Kidney epithelial cell (primary cell): ENCODE data around the gene IFIT1B. TPM values are rescaled to one million over a fixed set of nuclear protein-coding genes. Genes with fewer than 3 reads are reported as not detected.
"Not testable (repeated sequence)": the region's sequence is repeated elsewhere in the genome, so short reads cannot be mapped to it uniquely, and the experiment has no call there.

Experiments
- DNase-seq: peaks from one replicate; pipeline ENCODE4 v3.0.0-alpha.2; 2010; ENCODE audit warnings: low read depth
- H3K27me3 ChIP-seq: 2 replicates; pipeline ENCODE4 v1.6.0; 2011; ENCODE audit warnings: low read length; ENCODE audit not compliant: control insufficient read depth, insufficient read depth
- H3K36me3 ChIP-seq: 2 replicates; pipeline ENCODE4 v1.5.1; 2011; ENCODE audit warnings: low read length; ENCODE audit not compliant: control insufficient read depth, insufficient read depth
- H3K4me3 ChIP-seq: 2 replicates; pipeline ENCODE4 v1.5.1; 2011; ENCODE audit warnings: low read depth, mild to moderate bottlenecking, control low read depth, low read length
- total RNA-seq: library from RNA; depleted of rRNA; stranded (reverse); fragments of >200 nt; gene quantifications from 2 replicates; pipeline ENCODE4 v1.2.3, GENCODE V29; 2015
- TF ChIP-seq, protein P1 (sequence below): IDR thresholded peaks from 2 replicates; pipeline ENCODE4 v1.5.1; 2011; ENCODE audit warnings: mild to moderate bottlenecking, moderate library complexity, low read length, control low read depth, inconsistent platforms; ENCODE audit not compliant: insufficient read depth, poor library complexity, severe bottlenecking

IFIT1B gene
- total RNA-seq, 1 donor from 2014 or later, result not detected

DNA sequence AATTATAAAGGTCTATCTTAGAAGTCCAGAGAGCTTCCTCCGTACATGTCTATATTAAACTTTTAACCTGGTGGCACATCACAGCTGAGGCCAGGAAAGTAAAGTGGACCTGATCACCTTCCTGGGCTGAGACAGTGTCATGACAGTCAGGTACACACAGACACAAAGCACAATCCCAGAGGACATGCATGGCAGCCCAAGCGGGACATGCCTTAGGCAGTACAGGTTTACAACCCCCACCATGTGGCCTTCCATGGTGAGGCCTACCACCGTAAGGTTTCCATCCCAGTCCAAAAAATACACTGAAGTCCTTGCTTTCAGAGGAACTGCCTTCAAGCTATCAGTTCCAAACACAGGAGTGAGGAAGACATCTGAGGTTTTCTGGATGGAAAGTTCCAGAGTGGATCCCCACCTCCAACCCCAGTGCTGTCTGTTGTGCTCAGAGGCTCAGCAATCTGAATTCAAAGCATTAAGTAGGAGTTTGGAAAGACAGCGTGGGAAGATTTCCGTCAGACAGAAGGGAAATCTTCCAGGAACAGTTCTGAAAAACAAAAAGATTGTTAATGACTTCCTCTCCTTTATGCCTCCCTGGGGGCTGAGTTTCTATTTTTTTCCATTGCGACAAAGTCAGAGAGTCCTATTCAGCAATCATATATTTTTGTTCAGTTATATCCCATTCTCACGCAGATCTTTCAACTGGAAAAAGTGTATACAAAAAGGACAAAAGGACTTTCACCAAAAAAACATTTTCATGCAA lies 30.0 kb upstream of the IFIT1B start:
- DNase-seq, result no peak

DNA sequence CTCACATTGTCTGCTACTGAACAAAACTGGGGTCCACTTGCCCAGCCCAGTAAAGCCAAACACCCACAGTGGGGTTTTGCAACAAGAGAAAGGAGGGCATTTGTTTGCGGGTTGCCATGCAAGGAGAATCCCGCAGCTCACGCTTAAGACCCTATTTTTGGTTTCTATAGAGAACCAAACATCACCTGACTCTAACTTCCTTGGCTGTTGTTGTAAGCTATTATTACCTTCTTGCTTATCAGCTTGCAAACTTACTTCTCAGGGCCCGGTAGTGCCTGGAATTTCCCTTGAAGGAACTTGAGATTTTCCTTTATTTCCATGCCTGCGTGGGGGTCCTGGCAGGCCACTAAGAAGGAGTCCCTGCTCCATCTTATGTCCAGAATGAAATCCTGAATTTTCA lies 29.4 kb upstream of the IFIT1B start:
- no peak for DNase-seq
- Histone ChIP-seq H3K4me3 (no peak overlapping the region), H3K27me3 (no peaks in the 10 kb centered on the region), H3K36me3 (no peaks in the 10 kb centered on the region)
- TF ChIP-seq, protein P1, sequence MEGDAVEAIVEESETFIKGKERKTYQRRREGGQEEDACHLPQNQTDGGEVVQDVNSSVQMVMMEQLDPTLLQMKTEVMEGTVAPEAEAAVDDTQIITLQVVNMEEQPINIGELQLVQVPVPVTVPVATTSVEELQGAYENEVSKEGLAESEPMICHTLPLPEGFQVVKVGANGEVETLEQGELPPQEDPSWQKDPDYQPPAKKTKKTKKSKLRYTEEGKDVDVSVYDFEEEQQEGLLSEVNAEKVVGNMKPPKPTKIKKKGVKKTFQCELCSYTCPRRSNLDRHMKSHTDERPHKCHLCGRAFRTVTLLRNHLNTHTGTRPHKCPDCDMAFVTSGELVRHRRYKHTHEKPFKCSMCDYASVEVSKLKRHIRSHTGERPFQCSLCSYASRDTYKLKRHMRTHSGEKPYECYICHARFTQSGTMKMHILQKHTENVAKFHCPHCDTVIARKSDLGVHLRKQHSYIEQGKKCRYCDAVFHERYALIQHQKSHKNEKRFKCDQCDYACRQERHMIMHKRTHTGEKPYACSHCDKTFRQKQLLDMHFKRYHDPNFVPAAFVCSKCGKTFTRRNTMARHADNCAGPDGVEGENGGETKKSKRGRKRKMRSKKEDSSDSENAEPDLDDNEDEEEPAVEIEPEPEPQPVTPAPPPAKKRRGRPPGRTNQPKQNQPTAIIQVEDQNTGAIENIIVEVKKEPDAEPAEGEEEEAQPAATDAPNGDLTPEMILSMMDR, result no peak

More for the DNA sequence above, 30.0 kb upstream of the IFIT1B start:
- no peaks in the 10 kb centered on the region for H3K36me3 ChIP-seq
- no peak overlapping the region for H3K4me3 ChIP-seq
- TF ChIP-seq, protein P1, result no peak
- H3K27me3 ChIP-seq, result no peaks in the 10 kb centered on the region

DNA sequence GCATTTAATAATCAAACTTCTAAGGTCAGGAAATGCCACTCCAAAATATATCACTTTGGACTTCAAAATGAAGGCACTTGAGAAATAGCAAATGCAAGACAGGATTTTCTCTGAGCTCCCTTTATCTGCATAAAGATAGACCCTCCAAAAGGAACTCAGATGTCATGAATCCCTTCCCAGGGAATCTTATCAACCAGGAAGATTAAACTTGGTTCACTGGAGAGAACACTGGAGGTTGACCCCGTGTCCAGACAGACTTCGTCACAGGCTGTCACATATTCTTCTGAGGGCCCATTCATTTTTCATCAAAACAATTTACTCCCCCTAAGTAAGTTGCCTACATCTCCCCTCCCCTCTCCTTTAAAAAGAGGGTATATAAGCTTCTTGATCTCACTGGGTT lies 28.9 kb upstream of the IFIT1B start:
- no peaks in the 10 kb centered on the region for H3K36me3 ChIP-seq
- DNase-seq, result no peak
- H3K4me3 ChIP-seq, result no peak overlapping the region
- TF ChIP-seq, protein P1, result no peak
- no peaks in the 10 kb centered on the region for H3K27me3 ChIP-seq

DNA sequence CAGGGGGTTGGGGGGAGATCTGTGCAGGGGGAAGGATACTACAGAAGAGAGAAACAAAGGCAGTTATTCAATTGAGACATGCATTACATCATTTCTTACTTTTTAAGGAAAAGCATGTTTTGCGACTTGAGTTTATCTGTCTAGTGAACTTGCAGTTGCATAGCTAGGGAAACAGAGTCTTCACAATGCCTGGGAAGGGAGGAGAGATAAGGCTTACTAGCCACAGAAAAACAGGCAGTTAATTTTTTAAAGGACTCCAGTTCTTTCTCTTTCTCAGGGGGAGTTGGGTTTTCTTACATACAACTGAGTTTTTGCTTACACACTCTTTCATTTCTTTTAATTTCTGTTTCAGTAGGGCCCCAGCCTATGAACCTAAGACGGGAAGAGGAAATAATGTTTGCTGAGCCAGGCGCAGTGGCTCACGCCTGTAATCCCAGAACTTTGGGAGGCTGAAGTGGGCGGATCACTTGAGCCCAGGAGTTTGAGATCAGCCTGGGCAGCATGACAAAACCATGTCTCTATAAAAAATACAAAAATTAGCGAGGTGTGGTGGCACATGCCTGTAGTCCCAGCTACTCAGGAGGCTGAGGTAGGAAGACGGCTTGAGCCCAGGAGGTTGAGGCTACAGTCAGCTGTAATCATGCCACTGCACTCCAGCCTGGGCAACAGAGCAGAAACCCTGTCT lies 27.1 kb upstream of the IFIT1B start:
- not testable (repeated sequence) for DNase-seq, H3K36me3 ChIP-seq, H3K27me3 ChIP-seq, H3K4me3 ChIP-seq

DNA sequence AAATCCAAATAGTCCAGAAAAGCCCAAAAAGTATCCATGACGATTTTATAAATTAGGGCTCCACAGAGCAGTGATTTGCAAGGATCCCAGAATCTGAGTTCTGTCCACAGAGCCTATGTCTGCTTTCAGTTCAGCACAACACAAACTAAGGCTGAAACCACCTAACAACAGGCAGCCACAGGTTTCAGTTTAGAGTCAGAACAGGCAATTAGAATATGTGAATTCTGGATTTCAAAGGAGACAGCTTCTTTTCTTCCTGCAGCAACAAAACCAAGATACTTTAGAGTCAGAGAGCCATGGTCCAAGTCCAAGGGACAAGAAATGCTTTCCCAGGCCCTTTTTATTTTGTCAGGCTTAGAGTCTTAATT lies 26.5 kb upstream of the IFIT1B start:
- DNase-seq, result no peak
- Histone ChIP-seq H3K27me3 (no peaks in the 10 kb centered on the region), H3K4me3 (no peak overlapping the region), H3K36me3 (no peaks in the 10 kb centered on the region)
- TF ChIP-seq, protein P1, result no peak

DNA sequence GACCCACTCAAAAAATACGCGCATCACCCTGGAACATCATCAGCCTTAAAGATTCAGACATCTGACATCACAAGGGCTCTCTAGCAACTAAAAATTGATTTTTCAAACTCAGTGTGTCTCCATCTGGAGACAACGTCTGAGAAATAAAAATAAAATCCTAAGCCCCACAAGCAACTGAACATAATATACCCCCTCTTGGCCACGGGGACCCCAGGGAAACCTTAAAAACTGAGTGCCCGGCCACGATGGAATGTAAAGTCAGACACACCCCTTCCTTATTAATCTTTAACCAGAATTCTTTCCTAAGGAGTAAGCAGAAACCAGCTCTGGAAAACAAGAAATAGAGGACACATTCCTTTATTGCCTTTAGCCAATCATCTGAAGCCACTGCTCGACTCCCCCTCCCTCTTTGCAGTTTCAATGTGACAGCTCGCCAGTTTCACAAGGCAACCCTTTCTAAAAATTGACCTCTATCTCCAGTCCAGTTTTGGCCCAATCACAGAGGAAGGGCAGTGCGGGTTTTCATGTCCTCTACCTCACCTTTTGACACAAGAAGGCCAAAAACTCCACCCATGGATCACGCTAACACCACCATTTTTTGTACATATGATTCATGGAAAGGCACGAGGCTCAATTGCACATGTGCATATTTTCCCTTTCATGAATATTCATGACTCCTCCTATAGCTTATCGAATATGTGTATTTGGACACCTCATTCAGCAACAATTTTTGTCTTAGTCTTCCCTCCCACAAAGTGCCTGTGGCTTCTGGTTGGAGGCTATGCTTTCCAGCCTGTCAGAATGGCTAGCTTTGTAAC lies 25.9 kb upstream of the IFIT1B start:
- peak; percentile 86 for DNase-seq
- H3K36me3 ChIP-seq, result no peaks in the 10 kb centered on the region
- H3K4me3 ChIP-seq, result peak overlapping the region; percentile 7
- H3K27me3 ChIP-seq, result no peaks in the 10 kb centered on the region
- TF ChIP-seq, protein P1, result no peak
